ENCODE data around the gene PACRG. TPM values are rescaled to one million over a fixed set of nuclear protein-coding genes. Genes with fewer than 3 reads are reported as not detected.
A peak's percentile ranks its signal among the peaks of the same experiment; 100 is the strongest.

Gene PACRG
- total RNA-seq, 2 donors from 2014 or later = 0.14 to 3.9 TPM

GRCh38 chr6:163099621-163100171, 371.9 kb downstream of the PACRG start:
- intact Hi-C loops (cut with DNase I) = no loop called here
- no peak for DNase-seq (ENCODE audit: low spot score)

GRCh38 chr6:163100259-163100658, 372.5 kb downstream of the PACRG start:
- intact Hi-C loops (cut with DNase I) = no loop called here
- DNase-seq (ENCODE audit: low spot score) = no peak

- no peak for DNase-seq (ENCODE audit: low spot score)
- intact Hi-C loops (cut with DNase I) = no loop called here
Observed at GRCh38 chr6:163113358-163113962, 385.7 kb downstream of the PACRG start.

- intact Hi-C loops (cut with DNase I) = no loop called here
- DNase-seq (ENCODE audit: low spot score) = no peak
Observed at GRCh38 chr6:163118941-163119340, 391.2 kb downstream of the PACRG start.

- DNase-seq (ENCODE audit: low spot score) = no peak
- intact Hi-C loops (cut with DNase I) = loop anchor here in 1 of 2 donors (2.0 kb wide), 1 partner anchor 903 kb away; no protein-coding TSS in a partner anchor
Observed at GRCh38 chr6:163120223-163120622, 392.4 kb downstream of the PACRG start.

GRCh38 chr6:163121270-163121669, 393.5 kb downstream of the PACRG start:
- no peak for DNase-seq (ENCODE audit: low spot score)
- intact Hi-C loops (cut with DNase I) = loop anchor here in 1 of 2 donors (2.0 kb wide), 1 partner anchor 902 kb away; no protein-coding TSS in a partner anchor

- intact Hi-C loops (cut with DNase I) = no loop called here
- no peak for DNase-seq (ENCODE audit: low spot score)
Observed at GRCh38 chr6:163122365-163122764, 394.6 kb downstream of the PACRG start.

GRCh38 chr6:163123098-163123497, 395.3 kb downstream of the PACRG start:
- no peak for DNase-seq (ENCODE audit: low spot score)
- intact Hi-C loops (cut with DNase I) = no loop called here

- DNase-seq (ENCODE audit: low spot score) = no peak
- intact Hi-C loops (cut with DNase I) = no loop called here
Observed at GRCh38 chr6:163126741-163127140, 399.0 kb downstream of the PACRG start.

- intact Hi-C loops (cut with DNase I) = no loop called here
- no peak for DNase-seq (ENCODE audit: low spot score)
Observed at GRCh38 chr6:163127587-163127986, 399.8 kb downstream of the PACRG start.

- intact Hi-C loops (cut with DNase I) = no loop called here
- DNase-seq (ENCODE audit: low spot score) = no peak
Observed at GRCh38 chr6:163128324-163128723, 400.6 kb downstream of the PACRG start.

GRCh38 chr6:163132050-163132750, 404.4 kb downstream of the PACRG start:
- intact Hi-C loops (cut with DNase I) = no loop called here
- no peak for DNase-seq (ENCODE audit: low spot score)

- DNase-seq (ENCODE audit: low spot score) = no peak
- intact Hi-C loops (cut with DNase I) = no loop called here
Observed at GRCh38 chr6:163133017-163133416, 405.2 kb downstream of the PACRG start.

- intact Hi-C loops (cut with DNase I) = no loop called here
- DNase-seq (ENCODE audit: low spot score) = no peak
Observed at GRCh38 chr6:163133691-163134090, 405.9 kb downstream of the PACRG start.

- no peak for DNase-seq (ENCODE audit: low spot score)
- intact Hi-C loops (cut with DNase I) = no loop called here
Observed at GRCh38 chr6:163136681-163137397, 409.1 kb downstream of the PACRG start.

- no peak for DNase-seq (ENCODE audit: low spot score)
- intact Hi-C loops (cut with DNase I) = no loop called here
Observed at GRCh38 chr6:163137398-163137881, 409.7 kb downstream of the PACRG start.

GRCh38 chr6:163146036-163146435, 418.3 kb downstream of the PACRG start:
- no peak for DNase-seq (ENCODE audit: low spot score)
- intact Hi-C loops (cut with DNase I) = no loop called here

GRCh38 chr6:163147994-163148393, 420.2 kb downstream of the PACRG start:
- intact Hi-C loops (cut with DNase I) = no loop called here
- DNase-seq (ENCODE audit: low spot score) = no peak

GRCh38 chr6:163148451-163149278, 420.9 kb downstream of the PACRG start:
- DNase-seq (ENCODE audit: low spot score) = peak; percentile 79
- intact Hi-C loops (cut with DNase I) = no loop called here

Data from posterior vena cava (tissue), 2 donors.